GM06990 (cell line): ENCODE results near the gene CTAGE1.

ENCODE experiments used
- DNase-seq: peaks from one replicate; pipeline ENCODE4 v3.0.0-alpha.2; 2011; ENCODE audit not compliant: insufficient read length; ENCODE audit errors: extremely low read depth
- H3K27me3 ChIP-seq: replicated peaks from 2 replicates; pipeline ENCODE4 v1.6.0; 2011; ENCODE audit warnings: low read length; ENCODE audit not compliant: control insufficient read depth, insufficient read depth
- H3K36me3 ChIP-seq: 2 replicates; pipeline ENCODE4 v1.5.1; 2011; ENCODE audit warnings: low read length; ENCODE audit not compliant: control insufficient read depth, insufficient read depth
- H3K4me3 ChIP-seq: replicated peaks from 2 replicates; pipeline ENCODE4 v1.5.1; 2011; ENCODE audit warnings: low read depth, mild to moderate bottlenecking, control low read depth, low read length
- TF ChIP-seq, protein P1 (sequence below): IDR thresholded peaks from 2 replicates; pipeline ENCODE4 v1.5.1; 2011; ENCODE audit warnings: low read length, control low read depth, mild to moderate bottlenecking, inconsistent platforms; ENCODE audit not compliant: insufficient read depth, poor library complexity, severe bottlenecking

CTAGE1 gene

DNA sequence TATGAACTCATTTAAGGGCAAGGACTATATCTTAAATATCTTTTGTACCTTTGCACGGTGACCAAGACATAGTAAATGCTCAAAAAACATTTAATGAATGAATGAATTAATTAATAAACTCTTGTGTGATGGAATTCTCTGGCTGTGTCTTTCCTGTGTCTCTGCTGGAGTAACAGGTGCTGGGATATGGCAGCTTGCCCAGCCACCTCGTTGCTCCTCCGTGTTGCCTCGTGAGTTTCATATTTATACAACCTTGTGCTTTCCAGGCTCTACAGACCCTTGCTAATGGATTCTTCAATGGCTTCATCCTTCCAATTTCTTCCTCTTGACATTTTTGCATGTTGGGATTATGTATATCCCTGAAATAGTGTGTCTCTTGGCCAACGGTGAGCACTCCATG is 30.4 kb downstream of the CTAGE1 start:
- Histone ChIP-seq H3K4me3 (no peak overlapping the region), H3K27me3 (no peaks in the 10 kb centered on the region; the same call in 1 of the 2 replicates), H3K36me3 (no peaks in the 10 kb centered on the region)
- TF ChIP-seq, protein P1, sequence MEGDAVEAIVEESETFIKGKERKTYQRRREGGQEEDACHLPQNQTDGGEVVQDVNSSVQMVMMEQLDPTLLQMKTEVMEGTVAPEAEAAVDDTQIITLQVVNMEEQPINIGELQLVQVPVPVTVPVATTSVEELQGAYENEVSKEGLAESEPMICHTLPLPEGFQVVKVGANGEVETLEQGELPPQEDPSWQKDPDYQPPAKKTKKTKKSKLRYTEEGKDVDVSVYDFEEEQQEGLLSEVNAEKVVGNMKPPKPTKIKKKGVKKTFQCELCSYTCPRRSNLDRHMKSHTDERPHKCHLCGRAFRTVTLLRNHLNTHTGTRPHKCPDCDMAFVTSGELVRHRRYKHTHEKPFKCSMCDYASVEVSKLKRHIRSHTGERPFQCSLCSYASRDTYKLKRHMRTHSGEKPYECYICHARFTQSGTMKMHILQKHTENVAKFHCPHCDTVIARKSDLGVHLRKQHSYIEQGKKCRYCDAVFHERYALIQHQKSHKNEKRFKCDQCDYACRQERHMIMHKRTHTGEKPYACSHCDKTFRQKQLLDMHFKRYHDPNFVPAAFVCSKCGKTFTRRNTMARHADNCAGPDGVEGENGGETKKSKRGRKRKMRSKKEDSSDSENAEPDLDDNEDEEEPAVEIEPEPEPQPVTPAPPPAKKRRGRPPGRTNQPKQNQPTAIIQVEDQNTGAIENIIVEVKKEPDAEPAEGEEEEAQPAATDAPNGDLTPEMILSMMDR, result no peak
- no peak for DNase-seq

DNA sequence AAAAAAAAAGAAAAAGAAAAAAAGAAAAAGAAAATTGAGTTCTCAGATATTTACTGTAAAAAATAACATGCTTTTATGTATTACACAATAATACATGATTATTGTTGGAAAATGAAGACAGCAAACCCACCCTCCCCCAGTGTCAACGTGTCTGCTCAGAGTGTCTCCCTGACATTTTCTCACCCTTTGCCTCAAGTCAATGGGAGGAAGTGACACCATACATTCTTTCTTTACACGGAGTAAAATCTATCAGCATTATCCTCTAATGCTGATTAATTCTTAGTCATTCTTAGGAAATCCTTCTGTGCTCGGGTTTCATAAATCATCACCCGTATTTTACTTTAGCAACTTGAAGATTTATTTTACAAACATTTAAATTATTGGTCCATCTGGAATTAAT is 32.0 kb downstream of the CTAGE1 start:
- no peaks in the 10 kb centered on the region; the same call in 1 of the 2 replicates for H3K27me3 ChIP-seq
- no peak overlapping the region for H3K4me3 ChIP-seq
- DNase-seq, result no peak
- no peaks in the 10 kb centered on the region for H3K36me3 ChIP-seq
- TF ChIP-seq, protein P1, result no peak

DNA sequence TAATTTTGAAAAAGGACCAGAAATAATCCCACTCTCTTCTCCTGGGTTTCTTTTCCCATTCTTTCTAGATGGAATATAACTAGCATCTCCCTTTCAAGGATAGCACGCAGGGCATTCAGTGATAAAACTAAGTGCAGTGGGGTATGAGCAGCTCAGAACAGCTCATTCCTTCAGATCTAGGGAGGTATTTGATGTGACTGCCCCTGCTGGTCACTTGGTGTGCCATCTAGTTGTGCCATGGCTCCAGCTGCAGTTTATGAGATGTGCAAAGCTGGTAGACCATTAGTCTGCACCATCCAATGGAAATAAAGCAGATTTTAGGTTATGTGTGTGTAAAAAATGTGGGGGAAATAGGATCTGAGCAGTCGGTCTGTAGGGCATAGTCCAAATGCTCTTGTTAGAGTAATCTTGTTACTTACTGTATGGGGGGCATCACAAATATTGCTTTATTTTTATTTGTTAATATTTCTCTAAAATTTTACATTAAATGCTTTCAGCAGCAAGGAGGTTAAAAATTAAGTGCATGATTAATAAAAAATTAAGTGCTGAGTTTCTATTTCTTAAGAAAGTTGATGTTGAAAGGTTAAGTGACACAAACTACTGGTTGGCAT is 38.9 kb downstream of the CTAGE1 start:
- H3K36me3 ChIP-seq, result no peaks in the 10 kb centered on the region
- no peak overlapping the region for H3K4me3 ChIP-seq
- no peaks in the 10 kb centered on the region for H3K27me3 ChIP-seq
- DNase-seq, result no peak
- TF ChIP-seq, protein P1, result peak; percentile 48

DNA sequence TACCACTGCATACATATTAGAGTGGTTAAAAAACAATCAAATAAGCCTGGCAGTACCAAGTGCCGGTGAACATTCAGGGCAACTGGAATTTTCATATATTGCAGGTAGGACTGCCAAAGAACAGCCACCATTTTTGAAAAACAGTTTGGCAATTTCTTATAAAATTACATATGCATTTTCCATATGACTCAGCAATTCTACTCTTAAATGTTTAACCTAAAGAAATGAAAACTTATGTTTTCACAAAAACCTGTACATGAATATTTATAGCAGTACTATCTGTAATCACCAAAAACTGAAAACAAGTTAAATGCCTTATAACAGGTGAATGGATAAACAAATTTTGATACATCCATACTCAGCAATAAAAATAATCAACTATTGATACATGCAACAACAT is 39.9 kb downstream of the CTAGE1 start:
- DNase-seq, result no peak
- Histone ChIP-seq H3K36me3 (no peaks in the 10 kb centered on the region), H3K27me3 (no peaks in the 10 kb centered on the region), H3K4me3 (no peak overlapping the region)
- TF ChIP-seq, protein P1, result no peak

DNA sequence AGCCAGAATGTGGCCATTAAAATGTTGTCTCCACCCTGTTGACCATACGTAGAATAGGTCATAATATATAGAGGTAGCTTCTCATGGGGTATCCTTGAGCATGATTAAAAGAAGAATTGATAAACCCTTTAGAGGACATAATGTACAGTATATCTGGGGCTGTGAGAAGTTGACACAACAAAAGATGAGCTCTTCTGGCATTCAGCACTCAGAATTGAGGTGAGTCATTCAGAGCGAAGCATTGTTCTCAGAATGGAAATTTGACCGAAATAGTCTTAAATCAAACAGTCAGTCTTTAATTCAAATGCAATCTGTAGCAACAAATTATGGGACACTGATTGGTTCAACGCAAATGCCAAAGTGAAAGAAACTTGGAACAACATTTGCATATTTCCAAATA is 47.3 kb downstream of the CTAGE1 start:
- Histone ChIP-seq H3K27me3 (no peaks in the 10 kb centered on the region), H3K36me3 (no peaks in the 10 kb centered on the region), H3K4me3 (no peak overlapping the region)
- DNase-seq, result no peak
- TF ChIP-seq, protein P1, result no peak

DNA sequence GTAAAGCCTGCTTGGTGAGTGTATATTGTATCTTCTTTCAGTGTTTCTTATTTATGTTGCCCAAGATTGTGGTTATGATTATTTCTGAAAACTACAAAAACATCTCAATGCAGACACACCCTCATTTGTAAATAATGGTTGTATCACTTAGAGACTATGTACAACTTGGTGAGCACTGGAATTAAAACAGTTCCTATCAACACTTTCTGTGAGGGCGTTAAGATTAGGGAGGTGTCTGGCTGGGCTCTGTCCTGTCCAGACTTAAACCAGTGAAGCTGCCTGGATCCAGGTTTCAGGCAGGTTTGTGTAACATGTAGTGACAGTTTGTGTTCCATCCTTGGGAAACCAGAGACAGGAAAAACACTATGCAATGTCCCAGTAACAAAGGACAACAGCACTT is 49.7 kb downstream of the CTAGE1 start:
- Histone ChIP-seq H3K27me3 (no peaks in the 10 kb centered on the region), H3K36me3 (no peaks in the 10 kb centered on the region), H3K4me3 (no peak overlapping the region)
- DNase-seq, result no peak
- TF ChIP-seq, protein P1, result no peak
